BLaER1 (cell line): ENCODE data around the gene PSMB5.
"Not testable (repeated sequence)": the region's sequence is repeated elsewhere in the genome, so short reads cannot be mapped to it uniquely, and the experiment has no call there.

Experiments
- H3K27ac ChIP-seq: shearing (Covaris generic); formaldehyde crosslinking; 2 replicates; pipeline ENCODE4 v1.8.1; 2022
- H3K27me3 ChIP-seq: shearing (Covaris generic); formaldehyde crosslinking; 2 replicates; pipeline ENCODE4 v1.8.1; 2022
- H3K36me3 ChIP-seq: shearing (Covaris generic); formaldehyde crosslinking; 2 replicates; pipeline ENCODE4 v1.8.1; 2022
- H3K4me1 ChIP-seq: shearing (Covaris generic); formaldehyde crosslinking; 2 replicates; pipeline ENCODE4 v1.8.1; 2022
- H3K4me2 ChIP-seq: shearing (Covaris generic); formaldehyde crosslinking; 2 replicates; pipeline ENCODE4 v1.8.1; 2022
- H3K4me3 ChIP-seq: shearing (Covaris generic); formaldehyde crosslinking; 2 replicates; pipeline ENCODE4 v1.8.1; 2022
- H3K9ac ChIP-seq: shearing (Covaris generic); formaldehyde crosslinking; 2 replicates; pipeline ENCODE4 v1.8.1; 2022
- H3K9me3 ChIP-seq: shearing (Covaris generic); formaldehyde crosslinking; 2 replicates; pipeline ENCODE4 v1.8.1; 2022
- H4K20me1 ChIP-seq: shearing (Covaris generic); formaldehyde crosslinking; 2 replicates; pipeline ENCODE4 v1.8.1; 2022
- Cebpa-rat ChIP-seq: shearing (Covaris generic); IDR thresholded peaks from 2 replicates; pipeline ENCODE4 v1.8.1; 2022

PSMB5 gene

GRCh38 chr14:23006544-23007419 is 27.9 kb downstream of the PSMB5 start:
- peak overlapping the region; percentile 75 for H3K4me3 ChIP-seq
- H3K27ac ChIP-seq = peak overlapping the region; percentile 95
- H3K27me3 ChIP-seq = no peaks in the 10 kb centered on the region
- no peak for TF ChIP-seq Cebpa-rat
- H4K20me1 ChIP-seq = no peaks in the 10 kb centered on the region
- H3K4me1 ChIP-seq = peaks cover 42% of the 10 kb centered on the region
- no peaks in the 10 kb centered on the region for H3K9me3 ChIP-seq
- no peaks in the 10 kb centered on the region for H3K36me3 ChIP-seq
- H3K9ac ChIP-seq = peak overlapping the region; percentile 93
- peak overlapping the region; percentile 87 for H3K4me2 ChIP-seq

- Histone ChIP-seq H3K4me3 (peak overlapping the region; percentile 75), H3K4me1 (peaks cover 42% of the 10 kb centered on the region), H3K4me2 (peak overlapping the region; percentile 87), H3K9me3 (no peaks in the 10 kb centered on the region), H3K9ac (peak overlapping the region; percentile 93), H3K36me3 (no peaks in the 10 kb centered on the region), H3K27ac (peak overlapping the region; percentile 95), H3K27me3 (no peaks in the 10 kb centered on the region), H4K20me1 (no peaks in the 10 kb centered on the region)
- TF ChIP-seq Cebpa-rat = no peak
These were observed 28.5 kb downstream of the PSMB5 start for GRCh38 chr14:23006188-23006534.

GRCh38 chr14:23005451-23006187 is 29.1 kb downstream of the PSMB5 start:
- Histone ChIP-seq H3K9me3 (no peaks in the 10 kb centered on the region), H4K20me1 (no peaks in the 10 kb centered on the region), H3K27me3 (no peaks in the 10 kb centered on the region), H3K4me2 (peak overlapping the region; percentile 87), H3K36me3 (no peaks in the 10 kb centered on the region), H3K9ac (peak overlapping the region; percentile 93; the same call in 1 of the 2 replicates), H3K4me3 (peak overlapping the region; percentile 75; the same call in 1 of the 2 replicates), H3K4me1 (peaks cover 42% of the 10 kb centered on the region), H3K27ac (no peak overlapping the region; the same call in 1 of the 2 replicates)
- no peak for TF ChIP-seq Cebpa-rat

GRCh38 chr14:23004274-23004673 is 30.4 kb downstream of the PSMB5 start:
- peaks cover 35% of the 10 kb centered on the region for H3K4me1 ChIP-seq
- not testable (repeated sequence) for H3K9ac ChIP-seq, H3K4me2 ChIP-seq, H3K4me3 ChIP-seq, H3K27me3 ChIP-seq, H3K36me3 ChIP-seq, H4K20me1 ChIP-seq, H3K27ac ChIP-seq, H3K9me3 ChIP-seq

- Histone ChIP-seq H3K4me2 (no peak overlapping the region), H3K27me3 (no peaks in the 10 kb centered on the region), H3K9me3 (no peaks in the 10 kb centered on the region), H3K4me1 (peaks cover 18% of the 10 kb centered on the region), H3K9ac (no peak overlapping the region), H3K27ac (no peak overlapping the region), H3K36me3 (peaks cover 12% of the 10 kb centered on the region; the same call in 1 of the 2 replicates), H4K20me1 (no peaks in the 10 kb centered on the region), H3K4me3 (no peak overlapping the region)
- no peak for TF ChIP-seq Cebpa-rat
These were observed 32.1 kb downstream of the PSMB5 start for GRCh38 chr14:23002592-23002991.

GRCh38 chr14:23000860-23001259 is 33.8 kb downstream of the PSMB5 start:
- Histone ChIP-seq H3K36me3 (peaks cover 12% of the 10 kb centered on the region; the same call in 1 of the 2 replicates), H3K27ac (no peak overlapping the region), H3K4me1 (peaks cover 8% of the 10 kb centered on the region), H3K4me3 (no peak overlapping the region), H3K9ac (no peak overlapping the region), H3K9me3 (no peaks in the 10 kb centered on the region), H3K4me2 (no peak overlapping the region), H4K20me1 (no peaks in the 10 kb centered on the region), H3K27me3 (no peaks in the 10 kb centered on the region)
- TF ChIP-seq Cebpa-rat = no peak

GRCh38 chr14:22998329-22999012 is 36.2 kb downstream of the PSMB5 start:
- no peaks in the 10 kb centered on the region for H4K20me1 ChIP-seq
- H3K36me3 ChIP-seq = peaks cover 20% of the 10 kb centered on the region; the same call in 1 of the 2 replicates
- TF ChIP-seq Cebpa-rat = no peak
- no peak overlapping the region for H3K4me3 ChIP-seq
- H3K9me3 ChIP-seq = no peaks in the 10 kb centered on the region
- no peaks in the 10 kb centered on the region for H3K27me3 ChIP-seq
- peaks cover 18% of the 10 kb centered on the region for H3K4me1 ChIP-seq
- 0 out of 2 replicates have a peak overlapping the region, but pooled peaks have one; percentile 10 for H3K9ac ChIP-seq
- no peak overlapping the region for H3K4me2 ChIP-seq
- no peak overlapping the region for H3K27ac ChIP-seq

GRCh38 chr14:22997676-22998323 is 36.9 kb downstream of the PSMB5 start:
- H3K9ac ChIP-seq = 0 out of 2 replicates have a peak overlapping the region, but pooled peaks have one; percentile 10
- H3K9me3 ChIP-seq = no peaks in the 10 kb centered on the region
- H3K27ac ChIP-seq = no peak overlapping the region
- no peaks in the 10 kb centered on the region for H3K27me3 ChIP-seq
- no peak overlapping the region for H3K4me2 ChIP-seq
- no peak overlapping the region for H3K4me3 ChIP-seq
- no peaks in the 10 kb centered on the region for H4K20me1 ChIP-seq
- peaks cover 20% of the 10 kb centered on the region; the same call in 1 of the 2 replicates for H3K36me3 ChIP-seq
- TF ChIP-seq Cebpa-rat = no peak
- peaks cover 25% of the 10 kb centered on the region for H3K4me1 ChIP-seq
